Left ventricle myocardium inferior (tissue), 1 donor: ENCODE measurements around the gene HOXA9. TPM values are rescaled to one million over a fixed set of nuclear protein-coding genes. Genes with fewer than 3 reads are reported as not detected.

Experiments
- DNase-seq: peaks from one replicate; pipeline ENCODE4 v3.0.0-alpha.2; 2020
- H3K27ac ChIP-seq: fragments of 200-600 bp; replicated peaks from 2 replicates; pipeline ENCODE4 v1.8.0; 2021
- H3K27me3 ChIP-seq: fragments of 200-600 bp; 2 replicates; pipeline ENCODE4 v1.8.0; 2021; ENCODE audit warnings: low read depth
- H3K36me3 ChIP-seq: fragments of 200-600 bp; 2 replicates; pipeline ENCODE4 v1.8.0; 2021
- H3K4me1 ChIP-seq: fragments of 200-600 bp; 2 replicates; pipeline ENCODE4 v1.8.0; 2021
- H3K4me3 ChIP-seq: fragments of 200-600 bp; 2 replicates; pipeline ENCODE4 v1.8.0; 2021; ENCODE audit warnings: mild to moderate bottlenecking, moderate library complexity
- H3K9me3 ChIP-seq: fragments of 200-600 bp; replicated peaks from 2 replicates; pipeline ENCODE4 v1.8.0; 2021
- intact Hi-C: fragments of 100-400 bp; cut with micrococcal nuclease; formaldehyde crosslinking; loops from one replicate; pipeline ENCODE4 v1.11.0; 2022
- total RNA-seq: library from RNA; stranded (reverse); fragmentation: NEBNext Ultra II Directional; extraction: Animal tissue kit (Norgen Biotek cat#: 25700); gene quantifications from one replicate; pipeline ENCODE4 v1.2.1, GENCODE V29; 2021
- TF ChIP-seq, protein P1 (sequence below): fragments of 200-600 bp; IDR thresholded peaks from 2 replicates; pipeline ENCODE4 v1.8.0; 2021; ENCODE audit warnings: antibody characterized with exemption, mild to moderate bottlenecking, borderline replicate concordance
- donor health status: DM: no; HTN: yes; CAD: no; lungs with severe emphysema.

HOXA9 gene
- total RNA-seq, 1 donor from 2014 or later: not detected

DNA sequence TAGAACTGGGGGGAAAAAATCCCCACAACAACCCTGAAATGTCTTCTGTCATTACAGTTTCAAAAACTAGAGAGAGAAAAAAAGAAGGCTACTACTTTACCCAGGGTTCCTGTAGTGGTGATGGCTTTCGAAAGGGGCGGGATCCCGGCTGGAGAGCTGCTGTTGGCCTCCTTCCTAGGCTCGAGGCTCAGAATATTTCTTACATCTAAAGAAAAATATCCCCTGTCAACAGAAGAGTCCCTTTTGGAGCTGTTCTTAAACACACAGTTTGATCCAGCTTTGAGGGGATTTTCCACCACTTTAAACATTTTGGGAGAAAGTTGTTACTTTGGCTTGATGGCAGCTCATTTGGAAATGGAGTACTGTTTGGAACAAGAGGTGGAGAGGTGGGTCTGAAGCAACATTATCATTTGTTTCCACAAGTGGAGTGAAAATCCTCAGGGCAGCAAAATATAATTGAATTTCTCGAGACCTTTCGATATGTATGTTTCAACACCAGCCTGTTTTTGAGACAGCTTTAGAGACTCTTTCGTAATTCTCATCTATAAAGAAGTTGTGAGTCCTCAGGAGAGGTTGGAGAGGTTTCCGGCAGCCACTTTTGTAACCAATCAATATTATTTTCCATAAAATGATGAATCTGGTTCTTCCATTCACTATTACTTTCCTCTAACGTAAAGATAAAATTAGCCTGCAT lies 29.5 kb upstream of the HOXA9 start:
- Histone ChIP-seq H3K9me3 (no peaks in the 10 kb centered on the region), H3K36me3 (no peaks in the 10 kb centered on the region), H3K4me3 (no peak overlapping the region), H3K27me3 (peaks cover 99% of the 10 kb centered on the region), H3K27ac (no peak overlapping the region), H3K4me1 (peaks cover 32% of the 10 kb centered on the region)
- TF ChIP-seq, protein P1, sequence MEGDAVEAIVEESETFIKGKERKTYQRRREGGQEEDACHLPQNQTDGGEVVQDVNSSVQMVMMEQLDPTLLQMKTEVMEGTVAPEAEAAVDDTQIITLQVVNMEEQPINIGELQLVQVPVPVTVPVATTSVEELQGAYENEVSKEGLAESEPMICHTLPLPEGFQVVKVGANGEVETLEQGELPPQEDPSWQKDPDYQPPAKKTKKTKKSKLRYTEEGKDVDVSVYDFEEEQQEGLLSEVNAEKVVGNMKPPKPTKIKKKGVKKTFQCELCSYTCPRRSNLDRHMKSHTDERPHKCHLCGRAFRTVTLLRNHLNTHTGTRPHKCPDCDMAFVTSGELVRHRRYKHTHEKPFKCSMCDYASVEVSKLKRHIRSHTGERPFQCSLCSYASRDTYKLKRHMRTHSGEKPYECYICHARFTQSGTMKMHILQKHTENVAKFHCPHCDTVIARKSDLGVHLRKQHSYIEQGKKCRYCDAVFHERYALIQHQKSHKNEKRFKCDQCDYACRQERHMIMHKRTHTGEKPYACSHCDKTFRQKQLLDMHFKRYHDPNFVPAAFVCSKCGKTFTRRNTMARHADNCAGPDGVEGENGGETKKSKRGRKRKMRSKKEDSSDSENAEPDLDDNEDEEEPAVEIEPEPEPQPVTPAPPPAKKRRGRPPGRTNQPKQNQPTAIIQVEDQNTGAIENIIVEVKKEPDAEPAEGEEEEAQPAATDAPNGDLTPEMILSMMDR: no peak
- intact Hi-C loops: loop anchor here (5.0 kb wide), 1 partner anchor 882 kb away; no protein-coding TSS in a partner anchor
- no peak for DNase-seq

DNA sequence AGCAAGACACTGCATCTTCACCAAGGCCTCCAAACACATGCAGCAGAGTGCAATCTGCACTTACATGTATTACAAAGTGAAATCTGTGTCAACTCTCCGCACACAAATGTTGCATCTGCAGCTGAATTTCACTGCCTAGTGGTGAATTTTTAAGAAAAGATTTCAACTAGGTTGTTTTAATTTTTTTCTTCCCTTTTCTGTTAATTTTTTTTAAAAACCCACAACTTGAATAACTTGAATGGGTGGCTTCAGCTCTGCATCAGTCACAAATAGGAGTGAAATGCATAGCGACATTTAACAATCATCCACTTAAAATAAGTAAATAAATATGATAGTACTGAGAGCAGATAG lies 28.6 kb upstream of the HOXA9 start:
- Histone ChIP-seq H3K9me3 (no peaks in the 10 kb centered on the region), H3K36me3 (no peaks in the 10 kb centered on the region), H3K4me1 (peaks cover 32% of the 10 kb centered on the region), H3K4me3 (no peak overlapping the region), H3K27me3 (peaks cover 100% of the 10 kb centered on the region), H3K27ac (no peak overlapping the region)
- no peak for DNase-seq
- TF ChIP-seq, protein P1: no peak
- intact Hi-C loops: no loop called here

DNA sequence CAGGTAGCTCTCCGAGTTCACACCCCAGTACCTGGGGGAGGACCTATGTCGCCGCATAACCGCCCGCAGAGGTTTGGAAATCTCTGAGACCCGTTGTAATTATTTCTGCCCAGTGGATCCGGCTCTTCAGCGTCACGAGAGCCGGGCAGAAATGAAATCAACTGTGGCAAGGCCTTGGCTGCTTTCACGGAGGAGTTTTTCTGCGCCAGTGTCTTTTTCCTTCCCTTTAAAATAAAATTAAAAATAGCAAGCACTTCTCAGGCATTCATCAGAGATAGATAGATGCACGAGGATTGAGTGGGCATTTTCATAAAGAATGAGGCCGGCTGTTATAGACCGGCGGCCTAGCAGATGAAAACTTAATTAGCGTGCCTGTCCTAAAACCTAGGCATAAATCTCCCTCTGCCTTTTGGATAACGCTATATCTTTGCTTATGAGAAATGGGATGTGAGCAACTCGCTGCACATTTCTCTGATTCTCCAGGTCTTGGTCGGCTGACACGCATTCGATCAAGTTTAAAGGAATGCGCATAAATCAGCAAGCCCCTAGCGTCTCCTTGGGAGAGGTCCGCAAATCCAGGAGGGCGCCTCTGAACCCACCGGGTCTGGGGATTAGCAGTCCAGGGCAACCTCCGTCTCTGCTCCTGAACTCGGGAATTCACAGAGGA lies 28.1 kb upstream of the HOXA9 start:
- no peak overlapping the region for H3K27ac ChIP-seq
- intact Hi-C loops: no loop called here
- H3K4me1 ChIP-seq: peaks cover 32% of the 10 kb centered on the region
- TF ChIP-seq, protein P1: no peak
- H3K27me3 ChIP-seq: peaks cover 100% of the 10 kb centered on the region
- no peak for DNase-seq
- H3K36me3 ChIP-seq: no peaks in the 10 kb centered on the region
- H3K9me3 ChIP-seq: no peaks in the 10 kb centered on the region
- H3K4me3 ChIP-seq: peak overlapping the region; percentile 54

DNA sequence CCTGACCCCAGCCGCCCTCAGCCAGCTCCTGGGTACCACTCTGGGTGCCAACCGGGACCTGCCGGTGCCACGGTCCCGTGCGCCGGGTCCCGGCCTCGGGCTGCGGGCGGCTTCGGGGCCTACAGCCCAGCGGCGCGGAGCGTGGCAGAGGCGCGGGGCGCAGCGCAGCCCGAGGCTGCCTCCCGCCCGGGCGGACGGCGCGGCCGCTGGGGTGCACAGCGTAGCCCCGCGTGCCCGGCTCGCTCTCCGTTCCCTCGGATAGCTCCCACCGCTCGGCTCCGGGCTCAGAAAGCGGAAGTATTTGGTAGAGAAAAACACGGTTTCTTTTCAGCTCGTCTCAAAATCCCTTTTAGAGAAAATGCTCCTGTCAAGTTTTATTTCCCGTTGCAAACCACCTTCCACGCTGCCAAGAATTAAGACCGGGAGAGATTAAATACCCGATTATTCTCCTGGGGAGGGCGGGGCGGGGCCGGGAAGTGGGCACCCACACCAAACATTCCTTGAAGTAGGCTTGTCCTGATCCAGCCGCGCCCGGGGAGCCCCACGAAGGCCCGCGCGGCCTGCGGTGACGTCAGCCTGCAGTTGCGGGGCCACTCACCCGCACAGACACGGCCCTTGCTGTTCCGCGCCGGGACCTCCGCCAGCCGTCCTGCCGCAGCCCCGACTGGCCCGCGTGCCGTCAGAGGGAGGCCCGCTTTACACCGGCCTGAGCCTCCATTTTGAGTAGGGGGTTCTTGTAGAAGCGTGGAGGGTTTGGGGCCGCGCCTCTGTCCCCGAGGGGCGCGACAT lies 27.4 kb upstream of the HOXA9 start:
- Histone ChIP-seq H3K4me3 (peak overlapping the region; percentile 54), H3K9me3 (no peaks in the 10 kb centered on the region), H3K4me1 (peaks cover 38% of the 10 kb centered on the region), H3K27me3 (peaks cover 100% of the 10 kb centered on the region), H3K27ac (no peak overlapping the region), H3K36me3 (no peaks in the 10 kb centered on the region)
- TF ChIP-seq, protein P1: no peak
- intact Hi-C loops: no loop called here
- DNase-seq: no peak

DNA sequence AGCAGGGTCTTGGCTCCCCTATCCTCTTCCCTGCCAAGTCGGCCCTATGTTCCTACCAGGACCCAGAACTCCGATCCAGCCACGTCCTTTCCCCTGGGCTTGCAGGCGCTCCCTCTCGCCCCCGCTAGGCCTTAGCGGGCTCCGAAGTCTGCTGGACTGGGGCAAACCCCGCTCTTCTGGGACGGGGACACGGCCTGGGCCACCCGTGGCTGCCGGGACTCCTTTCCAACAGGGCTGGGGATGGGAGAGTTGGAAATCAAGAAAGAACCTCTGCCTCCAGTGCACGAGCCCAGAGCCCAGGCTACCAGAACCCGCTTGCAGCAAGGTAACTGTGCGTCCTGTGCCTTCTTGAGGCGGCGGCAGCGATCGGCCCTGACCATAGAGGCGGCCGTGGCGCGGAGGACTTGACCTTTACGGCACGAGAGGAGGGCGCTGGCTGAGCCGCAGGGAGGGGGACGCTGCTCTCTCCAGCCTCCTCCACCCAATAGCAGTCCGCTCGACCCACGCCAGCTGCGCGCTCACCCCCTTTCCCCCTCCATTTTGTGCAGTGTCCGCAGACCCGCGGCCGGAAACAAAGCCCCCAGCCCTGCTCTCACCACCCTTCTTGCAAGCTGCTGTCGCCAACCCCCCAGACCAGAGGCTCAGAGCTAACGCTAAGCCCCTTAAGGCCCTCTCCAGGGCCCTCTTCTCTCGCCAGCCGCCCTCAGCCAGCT lies 26.7 kb upstream of the HOXA9 start:
- H3K4me1 ChIP-seq: peaks cover 41% of the 10 kb centered on the region
- H3K4me3 ChIP-seq: peak overlapping the region; percentile 54
- no peak overlapping the region for H3K27ac ChIP-seq
- H3K9me3 ChIP-seq: no peaks in the 10 kb centered on the region
- peaks cover 100% of the 10 kb centered on the region for H3K27me3 ChIP-seq
- no peak for DNase-seq
- no peaks in the 10 kb centered on the region for H3K36me3 ChIP-seq
- TF ChIP-seq, protein P1: no peak
- intact Hi-C loops: no loop called here
